ENCODE results near the gene SMOC2.
"Not testable (repeated sequence)": the region's sequence is repeated elsewhere in the genome, so short reads cannot be mapped to it uniquely, and the experiment has no call there.

Gene SMOC2

GRCh38 chr6:168692193-168692914 is 251.4 kb downstream of the SMOC2 start:
- peak; percentile 8 for DNase-seq

- not testable (repeated sequence) for DNase-seq
Observed at GRCh38 chr6:168692915-168693257, 251.9 kb downstream of the SMOC2 start.

GRCh38 chr6:168694797-168695196 is 253.8 kb downstream of the SMOC2 start:
- DNase-seq, result not testable (repeated sequence)

- no peak for DNase-seq
Observed at GRCh38 chr6:168695701-168696100, 254.7 kb downstream of the SMOC2 start.

- no peak for DNase-seq
Observed at GRCh38 chr6:168698923-168699322, 257.9 kb downstream of the SMOC2 start.

- peak; percentile 87 for DNase-seq
Observed at GRCh38 chr6:168699631-168700295, 258.8 kb downstream of the SMOC2 start.

GRCh38 chr6:168700880-168701279 is 259.9 kb downstream of the SMOC2 start:
- DNase-seq, result no peak

- peak; percentile 55 for DNase-seq
Observed at GRCh38 chr6:168703990-168704389, 263.0 kb downstream of the SMOC2 start.

- no peak for DNase-seq
Observed at GRCh38 chr6:168704678-168705077, 263.7 kb downstream of the SMOC2 start.

- DNase-seq, result not testable (repeated sequence)
Observed at GRCh38 chr6:168705271-168705670, 264.3 kb downstream of the SMOC2 start.

- DNase-seq, result no peak
Observed at GRCh38 chr6:168706471-168707177, 265.6 kb downstream of the SMOC2 start.

GRCh38 chr6:168708526-168708925 is 267.5 kb downstream of the SMOC2 start:
- no peak for DNase-seq

- DNase-seq, result no peak
Observed at GRCh38 chr6:168708984-168709383, 268.0 kb downstream of the SMOC2 start.

- DNase-seq, result no peak
Observed at GRCh38 chr6:168709390-168709789, 268.4 kb downstream of the SMOC2 start.

- DNase-seq, result no peak
Observed at GRCh38 chr6:168709991-168710390, 269.0 kb downstream of the SMOC2 start.

GRCh38 chr6:168711049-168711640 is 270.2 kb downstream of the SMOC2 start:
- DNase-seq, result no peak

GRCh38 chr6:168711666-168712300 is 270.8 kb downstream of the SMOC2 start:
- no peak for DNase-seq

- DNase-seq, result no peak
Observed at GRCh38 chr6:168712993-168713392, 272.0 kb downstream of the SMOC2 start.

GRCh38 chr6:168713839-168714238 is 272.9 kb downstream of the SMOC2 start:
- no peak for DNase-seq

- DNase-seq, result no peak
Observed at GRCh38 chr6:168714547-168715260, 273.7 kb downstream of the SMOC2 start.

GRCh38 chr6:168715643-168716481 is 274.9 kb downstream of the SMOC2 start:
- no peak for DNase-seq

All from right hindlimb (tissue), 1 donor.